K562 (cell line): Measurements from ENCODE around the gene RNF223. TPM values are rescaled to one million over a fixed set of nuclear protein-coding genes. Genes with fewer than 3 reads are reported as not detected.

Experiments
- BRD4 ChIP-seq: fragments of 200-600 bp; sonication (generic); IDR thresholded peaks from 2 replicates; pipeline ENCODE4 v1.6.1; 2017; ENCODE audit warnings: inconsistent platforms
- CREB3L1 ChIP-seq: fragments of 450-650 bp; IDR thresholded peaks from 2 replicates; pipeline ENCODE4 v1.6.1; 2014; ENCODE audit warnings: low read depth, mild to moderate bottlenecking, moderate library complexity, borderline replicate concordance
- FOXO4 ChIP-seq: fragments of 450-650 bp; formaldehyde crosslinking; IDR thresholded peaks from 2 replicates; pipeline ENCODE4 v1.4.0; 2020; ENCODE audit warnings: mild to moderate bottlenecking, moderate library complexity
- HMGN3 ChIP-seq: IDR thresholded peaks from 2 replicates; pipeline ENCODE4 v1.6.1; 2011; ENCODE audit warnings: borderline replicate concordance, low read depth, mild to moderate bottlenecking, mixed read lengths, low read length; ENCODE audit not compliant: insufficient read length; ENCODE audit errors: extremely low read depth
- IRF1 ChIP-seq: sonication (generic); formaldehyde crosslinking; IDR thresholded peaks from 2 replicates; pipeline ENCODE4 v1.8.0; 2022; ENCODE audit warnings: missing genetic modification reagents, mild to moderate bottlenecking, borderline replicate concordance
- MAX ChIP-seq: sonication (generic); formaldehyde crosslinking; IDR thresholded peaks from 2 replicates; pipeline ENCODE4 v1.9.0; 2022; ENCODE audit warnings: mild to moderate bottlenecking, missing genetic modification reagents
- MXI1 ChIP-seq: IDR thresholded peaks from 2 replicates; pipeline ENCODE4 v1.6.1; 2011; ENCODE audit warnings: low read depth, mild to moderate bottlenecking, improper control_type of control experiment, low read length
- NFXL1 ChIP-seq: fragments of 450-650 bp; formaldehyde crosslinking; IDR thresholded peaks from 2 replicates; pipeline ENCODE4 v1.4.0; 2021; ENCODE audit warnings: mild to moderate bottlenecking
- SP1 ChIP-seq: sonication (generic); formaldehyde crosslinking; IDR thresholded peaks from 2 replicates; pipeline ENCODE4 v1.8.1; 2022; ENCODE audit warnings: mild to moderate bottlenecking, missing genetic modification reagents
- TCF15 ChIP-seq: fragments of 250-450 bp; sonication (Bioruptor Pico); IDR thresholded peaks from 2 replicates; pipeline ENCODE4 v1.8.0; 2022; ENCODE audit warnings: moderate library complexity, mild to moderate bottlenecking, inconsistent platforms
- ZBTB11 ChIP-seq, 3 experiments: fragments of 200-800 bp in 1 of 3; fragments of 250-450 bp in 1 of 3; fragments of 450-650 bp in 1 of 3; sonication (Bioruptor Pico) in 1 of 3; sonication (Bioruptor generic) in 1 of 3; formaldehyde crosslinking in 1 of 3; IDR thresholded peaks; 2 replicates each; pipeline versions ENCODE4 v1.6.1 to v1.8.0; 2016 to 2022; ENCODE audit warnings: mild to moderate bottlenecking in 2 of 3, missing genetic modification characterization in 2 of 3, missing compliant biosample characterization in 1 of 3, moderate library complexity in 1 of 3
- ZKSCAN8 ChIP-seq: fragments of 200-800 bp; sonication (Bioruptor generic); IDR thresholded peaks from 2 replicates; pipeline ENCODE4 v1.6.1; 2016; ENCODE audit warnings: missing genetic modification characterization, missing compliant biosample characterization
- polyA plus RNA-seq, 8 experiments: library from polyadenylated mRNA; depleted of rRNA in 4 of 8; stranded (reverse) in 5 of 8; unstranded in 3 of 8; fragments of >200 nt; fragmentation: Nextera tagmentation in 2 of 8; fragmentation: Illumina TruSeq in 1 of 8; extraction: Ambion mirVana in 2 of 8; extraction: Trizol in 1 of 8; gene quantifications; 2 replicates each; pipeline versions ENCODE4 v1.2.1 to v1.2.3, GENCODE V29; 2011 to 2014; ENCODE audit warnings: inconsistent platforms in 1 of 8, missing spikeins in 1 of 8
- total RNA-seq, 7 experiments: library from RNA; depleted of rRNA in 6 of 7; stranded (reverse); fragments of >200 nt in 6 of 7; fragmentation: Illumina TruSeq in 2 of 7; extraction: Trizol in 2 of 7; gene quantifications; 2 replicates each; pipeline versions ENCODE4 v1.2.1 to v1.2.3, GENCODE V29; 2011 to 2021; ENCODE audit warnings: low replicate concordance in 1 of 7

Gene RNF223
- total and polyA plus RNA-seq, 9 of the 15 experiments (the other 6 are each of a cell fraction or from before 2014, with no cell fraction given): 0.04 to 0.32 TPM; not detected in 7

GRCh38 chr1:1063945-1064831, 9.9 kb downstream of the RNF223 start (continued):
- TF ChIP-seq HMGN3: peak; percentile 92
- TF ChIP-seq FOXO4 (CRISPR knock-in tag): no peak
- peak; percentile 33; the same call in 1 of the 2 replicates for TF ChIP-seq BRD4
- TF ChIP-seq MXI1: no peak
- no peak for TF ChIP-seq CREB3L1
- TF ChIP-seq TCF15 (CRISPR knock-in tag): no peak
- TF ChIP-seq SP1 (CRISPR knock-in tag): peak; percentile 85
- TF ChIP-seq ZKSCAN8 (CRISPR knock-in tag): no peak
- no peak for TF ChIP-seq NFXL1
- no peak for TF ChIP-seq ZBTB11 (CRISPR knock-in tag; IDR thresholded peaks at IDR 0.05)
- no peak for TF ChIP-seq IRF1 (CRISPR knock-in tag)
- TF ChIP-seq MAX: peak; percentile 74
